Middle frontal gyrus (tissue), 1 donor: Measurements from ENCODE around the gene SORBS1.

ENCODE experiments used
- DNase-seq: peaks from one replicate; pipeline ENCODE4 v3.0.0-alpha.2; 2015; ENCODE audit warnings: low spot score; ENCODE audit errors: extremely low spot score

SORBS1 gene

DNA sequence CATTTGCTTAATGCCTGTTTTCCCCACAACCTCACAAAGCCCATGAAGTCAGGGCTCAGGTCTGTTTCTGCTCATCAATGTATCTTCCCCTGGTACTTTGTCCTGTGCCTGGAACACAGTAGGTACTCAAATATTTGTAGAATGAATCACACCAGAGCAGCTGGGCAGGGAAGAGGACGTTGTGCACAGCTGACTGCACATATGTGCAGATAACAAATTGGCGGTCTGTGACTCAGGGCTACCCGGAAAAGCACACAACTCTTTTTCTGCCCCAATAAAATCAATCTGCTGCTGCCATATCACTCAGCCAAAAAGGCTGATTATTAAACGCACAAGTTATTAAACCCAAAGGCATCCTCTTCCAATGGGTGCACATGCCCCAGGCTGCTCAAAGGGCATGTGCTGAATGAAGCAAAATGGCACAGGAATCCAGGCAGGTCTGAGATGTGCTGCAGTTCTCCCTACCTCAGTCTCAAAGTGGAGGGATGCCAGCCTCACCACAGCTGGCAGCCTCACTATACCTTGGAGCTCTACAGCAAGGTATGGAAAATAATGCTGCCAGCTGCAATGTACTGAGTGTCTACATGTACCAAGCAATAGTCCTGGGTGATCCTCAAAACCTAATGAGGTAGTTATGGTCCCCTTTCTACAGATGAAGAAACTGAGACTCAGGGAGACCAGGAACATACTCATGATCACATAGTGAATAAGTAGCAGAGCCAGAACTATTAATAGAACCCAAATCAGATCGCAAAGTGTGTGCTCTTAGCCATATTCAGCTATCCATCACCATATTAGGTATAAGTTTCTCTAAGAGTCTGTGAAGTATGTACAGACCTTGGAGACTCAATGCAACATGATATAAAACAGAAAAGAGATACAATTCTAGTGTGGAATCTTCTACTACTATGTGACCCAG is 43.4 kb downstream of the SORBS1 start:
- no peak for DNase-seq

DNA sequence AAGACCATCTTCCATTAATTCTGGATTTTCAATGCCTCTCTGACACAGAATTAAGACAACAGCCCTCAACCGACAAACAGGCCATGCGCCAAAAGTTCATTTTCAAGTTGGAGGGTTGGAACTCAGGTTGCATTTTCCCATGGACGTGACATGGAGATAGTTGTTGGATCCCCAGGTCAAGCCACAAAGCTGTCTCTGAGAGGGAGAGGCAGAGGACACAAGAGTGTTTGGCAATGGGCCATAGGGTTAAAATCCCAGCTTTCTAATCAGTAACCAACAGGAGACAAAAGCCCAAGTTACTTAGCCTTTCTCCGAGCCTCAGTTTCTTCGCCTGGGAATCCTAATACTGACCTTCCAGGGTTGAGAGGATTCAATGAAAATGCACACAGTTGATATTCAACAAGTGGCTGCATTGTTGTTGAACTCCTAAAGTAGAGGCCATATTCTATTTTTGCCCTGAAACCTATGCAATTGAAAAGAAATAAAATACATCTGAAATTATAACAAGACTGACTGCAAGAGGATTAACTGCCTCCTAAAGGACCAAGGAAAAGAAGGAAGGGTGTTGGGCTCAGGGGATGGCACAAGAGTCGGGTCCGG is 44.3 kb downstream of the SORBS1 start:
- DNase-seq: no peak

DNA sequence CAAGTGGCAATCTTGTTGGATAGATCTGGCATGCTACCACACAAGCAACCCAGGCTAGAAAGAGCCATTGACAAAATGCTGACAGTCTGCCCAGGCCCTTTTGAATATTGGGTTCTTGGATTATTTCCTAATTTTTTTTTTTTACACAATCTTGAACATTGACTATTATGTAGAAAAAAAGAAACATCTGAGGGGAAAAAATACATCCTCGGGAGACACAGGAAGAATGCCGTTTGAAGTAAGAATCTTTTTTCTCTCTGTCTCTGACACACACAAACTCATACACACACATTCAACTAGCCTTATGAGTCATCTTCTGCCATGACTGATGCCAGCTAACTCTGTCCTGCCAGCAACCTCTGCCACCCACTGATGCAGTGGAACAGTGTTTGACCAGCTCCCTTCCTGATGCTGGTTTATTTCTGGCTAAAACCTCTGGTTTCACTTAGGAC is 47.2 kb downstream of the SORBS1 start:
- peak; percentile 58 for DNase-seq

DNA sequence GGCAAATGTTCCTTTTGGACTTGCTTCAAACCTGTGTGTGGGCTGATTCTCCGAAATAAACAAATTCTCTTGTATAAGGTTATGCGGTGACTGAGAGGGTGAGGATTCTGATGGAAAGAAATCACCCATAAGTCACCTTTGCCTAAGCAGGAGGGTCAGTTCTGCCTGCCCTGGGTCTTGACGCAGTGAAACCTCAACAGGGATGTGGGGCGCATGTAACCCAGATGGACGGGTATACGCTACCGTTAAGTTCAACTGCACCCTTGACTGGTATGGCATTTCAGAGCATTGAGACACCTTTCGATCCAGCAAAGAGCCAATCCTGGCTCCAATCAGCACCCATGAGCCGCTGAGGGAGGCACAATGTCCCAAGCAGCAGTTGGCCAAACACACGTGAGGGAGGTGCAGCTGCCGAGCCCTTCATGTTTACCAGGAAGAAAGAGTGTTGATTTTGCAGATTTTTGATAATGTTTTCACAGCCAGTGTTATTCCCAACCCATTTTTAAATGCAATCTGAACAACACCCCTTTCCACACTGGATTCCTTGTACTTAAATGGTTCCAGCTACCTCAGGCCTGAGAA is 48.1 kb downstream of the SORBS1 start:
- no peak for DNase-seq

DNA sequence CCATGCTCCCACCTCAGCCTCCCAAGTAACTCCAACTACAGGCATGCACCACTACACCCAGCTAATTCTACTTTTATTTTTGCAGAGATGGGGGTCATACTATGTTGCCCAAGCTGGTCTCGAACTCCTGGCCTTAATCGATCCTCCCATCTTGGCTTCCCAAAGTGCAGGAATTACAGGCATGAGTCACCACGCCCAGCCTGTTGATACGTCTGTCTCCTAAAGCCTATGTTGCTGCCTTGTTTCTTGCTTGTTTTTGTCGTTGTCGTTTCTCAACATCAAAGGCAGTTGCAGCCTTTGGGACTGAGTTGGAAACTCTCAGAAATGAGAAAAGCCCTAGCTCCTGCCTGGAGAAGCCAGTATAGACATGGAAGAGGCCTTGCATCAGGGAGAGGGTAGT is 49.9 kb downstream of the SORBS1 start:
- no peak for DNase-seq

DNA sequence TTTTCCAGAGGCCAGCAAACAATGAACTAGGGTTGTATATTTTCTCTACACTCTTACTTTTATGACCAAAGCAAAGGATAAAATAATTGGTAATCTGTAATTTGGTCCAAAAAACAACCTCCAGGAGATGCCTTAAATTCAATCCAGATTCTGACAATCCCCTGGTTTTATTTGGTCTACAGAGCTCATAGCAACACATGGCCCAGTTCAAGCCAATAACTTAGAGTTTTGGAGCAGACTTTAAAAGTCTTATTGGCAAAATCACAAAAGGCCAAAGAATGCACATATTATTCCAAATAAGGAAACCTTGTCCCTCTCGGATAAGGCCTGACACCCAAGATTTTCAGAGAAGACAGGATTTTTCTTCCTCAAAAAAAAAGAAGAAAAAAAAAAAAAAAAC is 51.9 kb downstream of the SORBS1 start:
- no peak for DNase-seq

DNA sequence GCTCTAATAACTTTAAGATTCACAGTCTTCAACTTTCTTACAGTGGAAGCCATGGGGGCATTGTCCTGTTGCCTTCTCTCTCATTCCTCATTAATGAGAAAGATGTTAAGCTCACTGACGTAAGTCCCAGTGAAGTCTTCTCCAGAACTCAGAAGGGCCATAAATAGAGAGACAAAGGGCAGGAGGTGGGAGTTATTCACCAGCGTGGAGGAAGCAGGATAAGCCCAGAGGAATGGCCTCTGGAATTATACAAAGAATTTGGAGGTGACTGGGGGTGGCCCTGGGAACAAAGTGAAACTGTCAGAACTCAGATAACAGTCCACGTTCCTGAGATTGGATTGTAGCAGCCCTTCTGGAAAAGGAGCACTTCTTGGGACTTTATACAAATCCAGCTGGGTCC is 52.4 kb downstream of the SORBS1 start:
- DNase-seq: no peak

DNA sequence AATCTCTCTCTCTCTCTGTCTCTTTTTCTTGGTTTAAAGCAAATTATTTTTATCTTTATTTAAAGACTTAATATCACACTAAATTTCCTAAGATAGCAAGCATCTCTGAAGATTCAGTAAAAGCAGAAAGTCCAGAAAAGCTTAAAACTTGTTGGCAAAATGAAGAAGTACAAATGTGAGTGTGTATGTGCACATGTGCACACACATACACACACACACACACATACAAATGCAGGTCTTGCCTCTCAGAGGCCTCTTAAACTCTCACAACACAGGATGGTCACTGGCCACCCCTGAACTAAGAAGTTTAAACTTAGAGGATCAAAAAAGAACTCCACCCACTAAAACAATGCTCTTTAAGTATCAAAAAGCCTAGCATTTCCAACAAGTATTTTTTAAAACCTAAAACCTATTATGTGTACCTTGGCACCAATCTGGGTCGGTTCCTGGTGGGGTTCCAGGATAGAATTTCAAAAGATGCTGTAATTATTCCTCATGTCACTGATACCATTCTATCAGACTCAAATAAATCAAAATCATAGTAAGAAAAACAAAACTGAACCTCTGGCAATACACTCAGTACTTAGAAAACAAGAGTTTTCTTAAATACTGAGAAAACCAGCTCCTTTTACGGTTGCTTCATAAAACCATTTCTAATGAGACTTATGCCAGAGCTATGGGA is 55.0 kb downstream of the SORBS1 start:
- DNase-seq: no peak

DNA sequence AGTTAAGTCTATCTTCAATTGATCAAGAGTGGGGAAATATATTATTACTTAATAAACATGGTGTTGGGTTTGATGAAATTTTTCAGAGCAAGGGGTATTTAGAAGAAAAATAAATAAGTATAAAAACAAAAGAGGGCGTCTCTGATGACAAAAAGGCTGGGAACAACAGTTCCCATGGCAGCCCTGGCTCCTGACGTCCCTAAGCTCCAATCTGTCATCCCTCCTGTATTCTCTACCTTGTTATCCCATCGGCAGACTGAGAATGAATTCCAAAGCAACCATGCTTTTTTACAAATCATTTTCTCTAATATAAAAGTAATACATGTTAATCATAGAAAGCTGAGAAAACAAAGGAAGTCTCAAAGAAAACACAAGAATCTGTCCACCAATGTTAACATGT is 55.5 kb downstream of the SORBS1 start:
- no peak for DNase-seq

DNA sequence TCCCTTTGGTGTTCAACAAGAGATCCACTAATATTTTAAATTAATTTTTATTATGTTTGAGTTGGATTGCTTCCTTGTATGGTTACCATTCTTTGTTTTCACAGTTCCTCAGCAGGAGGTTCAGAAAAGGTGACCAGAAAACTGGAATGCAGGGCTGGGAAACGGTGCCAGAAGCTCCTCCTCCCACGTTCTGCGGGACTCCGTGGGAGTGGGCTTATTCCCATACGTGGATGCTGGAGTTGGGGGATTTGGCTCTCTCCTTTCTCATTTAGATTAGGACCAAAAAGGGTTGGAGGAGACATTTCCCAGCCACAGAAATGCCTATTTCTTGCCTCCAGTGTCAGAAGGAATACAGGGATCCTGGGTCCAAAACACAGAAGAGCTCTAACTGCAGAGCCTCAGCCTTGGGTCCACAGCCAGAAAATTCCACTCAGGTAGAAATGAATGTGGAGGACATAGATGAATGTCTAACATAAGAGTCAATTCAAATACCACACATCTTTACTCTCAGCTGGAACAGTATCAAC is 56.0 kb downstream of the SORBS1 start:
- DNase-seq: no peak

DNA sequence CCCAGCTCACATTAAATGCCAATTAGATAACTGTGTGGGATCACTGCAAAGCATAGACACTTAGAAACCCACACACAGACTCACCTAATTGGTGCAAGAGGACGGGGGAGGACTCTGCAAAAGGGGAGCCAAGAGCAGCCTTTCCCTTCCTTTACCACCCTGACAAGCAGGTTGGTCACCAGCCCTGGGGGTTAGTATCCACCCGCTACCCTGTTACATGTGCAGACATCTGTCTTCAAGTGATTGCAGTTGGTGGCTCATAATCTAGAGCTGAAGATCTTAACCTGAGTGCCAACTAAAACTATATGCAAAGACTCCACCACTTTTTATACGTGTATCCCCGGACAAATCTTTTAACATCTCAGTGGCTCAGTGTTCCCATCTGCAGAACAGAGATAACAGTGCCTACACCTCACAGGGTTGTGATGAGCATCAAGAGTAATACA is 56.9 kb downstream of the SORBS1 start:
- no peak for DNase-seq

DNA sequence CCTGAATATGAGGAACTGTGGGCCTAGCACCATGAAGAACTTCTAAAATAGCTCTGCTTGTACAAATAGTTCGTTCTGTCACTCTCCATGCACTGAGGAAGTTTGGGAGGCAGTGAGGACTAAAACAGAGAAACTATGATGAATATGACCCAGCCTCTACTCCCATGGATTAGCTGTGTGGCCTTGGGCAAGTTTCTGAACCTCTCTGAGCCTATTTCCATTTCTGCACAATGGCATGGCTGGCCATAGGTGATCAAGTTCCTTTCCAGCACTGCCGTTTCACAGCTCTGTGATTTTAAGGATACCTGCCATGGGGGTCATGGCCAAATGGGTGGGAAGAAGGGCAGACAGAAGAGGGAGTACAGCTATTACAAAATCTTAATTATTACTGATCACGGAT is 57.6 kb downstream of the SORBS1 start:
- no peak for DNase-seq

DNA sequence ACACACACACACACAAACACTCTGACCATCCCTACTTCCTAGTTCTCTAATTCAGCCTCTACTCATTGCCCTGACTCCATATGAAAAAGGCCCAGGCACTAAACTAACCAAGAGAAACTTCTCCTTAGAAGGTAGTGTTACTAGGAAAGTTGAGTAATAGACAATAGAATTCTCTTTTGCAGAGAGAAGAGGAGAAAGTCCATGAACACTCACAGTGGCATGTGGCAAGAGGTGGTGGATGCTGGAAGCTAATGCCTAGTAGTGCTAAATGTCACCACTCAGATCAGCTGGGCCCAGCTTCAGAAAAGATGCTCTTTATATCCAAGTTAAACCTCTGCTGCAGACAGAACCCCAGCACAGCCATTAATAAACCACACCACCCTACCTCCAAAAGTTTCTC is 58.2 kb downstream of the SORBS1 start:
- no peak for DNase-seq

DNA sequence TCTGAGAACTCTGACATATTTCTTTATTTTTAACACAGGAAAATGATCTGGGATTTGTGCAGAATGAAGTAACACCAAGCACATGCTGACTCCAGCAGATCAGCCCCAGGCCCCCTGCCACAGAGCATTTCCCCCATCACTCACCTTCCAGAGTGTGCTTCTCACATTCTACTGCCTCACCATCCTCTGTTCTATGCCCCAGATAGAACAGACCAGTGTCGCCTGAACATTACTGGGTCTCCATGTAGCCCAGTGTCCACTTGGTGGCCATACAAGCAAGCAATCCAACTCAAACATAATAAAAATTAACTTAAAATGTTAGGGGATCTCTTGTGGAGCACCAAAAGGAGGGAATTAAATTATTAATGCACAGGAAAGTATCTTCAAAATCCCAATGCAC is 58.8 kb downstream of the SORBS1 start:
- no peak for DNase-seq

DNA sequence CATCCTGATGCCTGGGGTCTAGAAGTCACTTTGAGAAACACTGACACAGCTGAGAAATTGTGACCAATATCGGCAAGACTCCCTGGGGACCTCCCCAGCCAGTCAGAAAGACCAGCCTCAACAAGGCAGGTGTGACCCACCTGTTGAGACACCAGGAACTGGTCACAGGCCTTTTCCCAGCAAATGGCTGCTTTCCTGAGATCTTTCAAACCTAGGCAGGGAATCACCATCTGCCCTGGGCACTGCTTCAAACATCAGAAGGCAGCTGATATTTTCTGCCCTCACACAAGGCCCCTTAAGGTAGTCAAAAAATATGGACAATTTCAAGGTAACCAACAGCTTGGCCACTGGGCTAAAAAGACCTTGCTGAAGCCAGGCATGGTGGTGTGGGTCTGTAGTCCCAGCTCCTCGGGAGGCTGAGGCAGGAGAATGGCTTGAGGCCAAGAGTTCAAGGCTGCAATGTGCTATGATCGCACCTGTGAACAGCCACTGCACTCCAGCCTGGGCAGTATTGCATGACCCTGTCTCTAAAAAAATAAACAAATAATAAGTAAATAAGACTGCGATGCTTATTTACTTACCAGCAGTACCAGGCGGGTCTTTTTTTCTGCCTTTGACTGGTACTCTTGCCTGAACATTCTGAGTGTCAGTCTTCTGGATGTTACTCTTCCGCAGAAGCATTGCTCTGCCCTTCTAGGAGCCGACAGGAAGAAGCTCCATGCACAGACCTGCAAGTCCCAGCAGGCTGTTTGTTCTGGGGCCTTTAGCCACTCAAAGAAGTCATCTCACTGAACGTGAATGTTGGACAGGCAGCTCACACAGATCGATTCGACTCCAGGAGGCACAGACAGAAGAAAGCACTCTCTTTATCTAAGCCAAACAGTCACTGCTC is 59.7 kb downstream of the SORBS1 start:
- no peak for DNase-seq

DNA sequence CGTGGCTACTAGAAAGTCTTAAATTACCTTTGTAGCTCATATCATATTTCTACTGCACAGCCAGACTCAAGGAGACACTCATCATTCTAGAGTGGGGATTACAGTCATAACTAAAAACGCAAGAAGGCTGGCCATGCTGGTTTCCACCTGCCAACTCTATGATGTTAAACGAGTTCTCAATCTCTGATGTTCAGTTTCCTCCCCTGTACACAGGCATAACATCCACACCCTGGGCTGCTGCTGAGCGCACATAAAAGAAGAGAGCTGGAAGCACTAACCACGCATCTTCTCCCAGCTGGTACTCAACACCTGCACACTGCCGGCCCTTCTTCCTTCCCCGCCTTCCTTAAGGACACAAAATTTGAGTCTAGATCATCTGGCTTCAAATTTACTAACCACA is 60.5 kb downstream of the SORBS1 start:
- no peak for DNase-seq

DNA sequence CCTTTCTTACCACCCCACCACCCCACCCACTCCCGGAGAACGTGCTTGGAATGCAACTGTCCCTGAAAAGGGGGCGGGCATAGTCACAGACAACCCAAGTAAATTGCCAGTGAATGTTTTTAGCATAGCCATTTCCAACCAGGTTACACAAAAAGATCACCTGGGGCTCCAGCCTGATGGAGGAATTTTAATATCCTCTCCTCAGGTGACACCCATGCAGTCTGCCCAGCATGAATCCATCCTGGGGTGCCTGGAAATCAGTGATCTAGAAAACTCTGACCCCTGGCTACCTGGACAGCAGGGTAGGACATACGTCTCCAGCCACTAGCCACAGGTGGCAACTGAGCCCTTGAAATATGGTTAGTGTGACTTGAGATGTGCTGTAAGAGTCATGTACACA is 61.1 kb downstream of the SORBS1 start:
- DNase-seq: no peak

DNA sequence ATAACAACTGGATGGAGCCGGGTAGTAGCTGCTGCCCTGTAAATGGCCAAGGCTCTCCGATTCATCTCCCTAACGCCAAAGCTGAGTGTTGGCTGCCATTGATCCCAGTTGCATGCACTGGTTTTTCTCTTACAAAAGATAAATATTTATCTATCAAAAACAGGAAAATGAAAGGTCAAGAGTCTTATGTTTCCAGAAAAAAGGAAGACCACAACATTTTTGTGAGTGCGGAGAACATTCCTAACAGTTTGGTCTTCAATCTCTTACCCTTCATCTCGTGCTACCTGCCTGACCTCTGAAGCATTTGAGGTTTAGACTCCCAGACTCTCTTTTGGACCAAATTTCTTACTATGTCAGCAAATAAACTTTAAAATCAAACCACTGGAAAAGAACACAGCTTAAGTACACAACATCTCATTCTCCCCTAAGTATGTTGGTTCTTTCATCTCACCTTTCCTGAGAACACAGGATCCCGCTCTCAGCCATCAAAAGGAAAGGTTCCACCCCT is 61.6 kb downstream of the SORBS1 start:
- no peak for DNase-seq

DNA sequence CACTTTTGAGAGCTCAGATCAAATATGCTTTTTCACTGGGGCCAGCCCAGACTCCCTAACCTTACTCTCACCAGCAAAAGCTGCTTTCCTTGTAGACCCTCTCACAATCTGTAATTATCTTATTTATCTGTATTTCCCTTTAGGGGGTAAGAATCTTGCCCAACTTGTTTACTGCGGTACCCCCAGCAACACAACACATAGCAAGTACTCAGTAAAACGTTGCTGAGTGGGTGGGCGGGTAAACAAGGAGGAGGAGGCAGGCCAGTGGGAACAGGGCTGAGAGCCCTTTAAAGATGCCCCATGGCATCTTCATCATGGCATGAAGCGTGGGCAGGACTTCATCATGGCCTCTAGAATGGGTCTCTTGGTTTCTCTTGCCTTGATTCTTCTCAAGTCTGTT is 64.2 kb downstream of the SORBS1 start:
- DNase-seq: no peak

DNA sequence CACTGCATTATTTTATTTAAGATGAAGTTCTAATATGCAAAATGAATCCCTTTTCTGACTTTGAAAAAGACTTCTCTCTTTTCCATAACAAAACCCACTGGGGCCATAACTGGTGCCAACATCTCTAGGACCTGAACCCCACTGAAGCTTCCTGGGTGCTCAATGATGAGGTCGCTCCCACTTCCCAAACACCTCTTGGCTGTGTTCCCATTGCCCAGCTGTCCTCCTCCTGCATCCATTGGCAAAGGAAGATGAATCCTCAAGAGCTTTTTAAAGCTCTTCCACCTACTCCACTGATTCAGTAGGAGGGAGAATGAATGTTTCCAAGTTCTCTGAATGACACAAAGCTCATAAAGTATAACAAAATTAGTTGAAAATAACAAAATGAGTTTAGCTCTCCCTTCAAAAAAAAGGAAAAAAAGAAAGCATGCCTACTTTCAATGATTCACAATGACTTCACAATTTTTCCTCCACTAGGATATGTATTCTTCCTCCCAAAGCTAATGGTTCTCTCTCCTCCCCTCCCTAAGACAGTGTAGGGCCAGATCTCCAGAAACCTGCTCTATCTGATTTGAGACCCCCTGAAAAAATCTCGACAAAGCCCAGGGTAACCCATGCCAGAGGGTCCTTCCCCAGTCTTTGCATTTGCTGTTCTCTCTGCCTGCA is 64.8 kb downstream of the SORBS1 start:
- DNase-seq: no peak
